ENCODE measurements around the gene ELOVL4. TPM values are rescaled to one million over a fixed set of nuclear protein-coding genes. Genes with fewer than 3 reads are reported as not detected.

Gene ELOVL4
- polyA plus RNA-seq, 1 donor (not counting 4 experiments of a cell fraction or from before 2014, with no cell fraction given) = 6.1 TPM

GRCh38 chr6:79969784-79970183 is 22.4 kb upstream of the ELOVL4 start:
- H3K4me3 ChIP-seq (ENCODE audit: control insufficient read depth in 2 of 3, extremely low read depth in 1 of 3, insufficient read depth in 2 of 3, low read depth in 1 of 3, low read length in 3 of 3) = no peak overlapping the region
- no peaks in the 10 kb centered on the region for H3K27me3 ChIP-seq (ENCODE audit: control insufficient read depth, extremely low read depth, insufficient read depth, low read length)
- no peaks in the 10 kb centered on the region for H4K20me1 ChIP-seq (ENCODE audit: control insufficient read depth, extremely low read depth, insufficient read depth, low read length)
- no peaks in the 10 kb centered on the region for H3K9me1 ChIP-seq (ENCODE audit: control insufficient read depth, extremely low read depth, insufficient read depth, low read length)
- DNase-seq (ENCODE audit: low read depth, low spot score) (no peak), FAIRE-seq (no peak)
- no peaks in the 10 kb centered on the region for H3K9me3 ChIP-seq (ENCODE audit: control insufficient read depth, low read depth, low read length)
- no peaks in the 10 kb centered on the region for H3K4me1 ChIP-seq (ENCODE audit: control insufficient read depth, extremely low read depth, insufficient read depth, low read length)
- H3K79me2 ChIP-seq (ENCODE audit: control insufficient read depth, insufficient read depth, low read length) = no peaks in the 10 kb centered on the region
- no peak overlapping the region for H3K4me2 ChIP-seq (ENCODE audit: control insufficient read depth, extremely low read depth, insufficient read depth, low read depth, low read length)
- H3K9ac ChIP-seq (ENCODE audit: control insufficient read depth, extremely low read depth, insufficient read depth, low read length) = no peak overlapping the region
- no peaks in the 10 kb centered on the region for H3K36me3 ChIP-seq (ENCODE audit: control insufficient read depth in 2 of 2, extremely low read depth in 1 of 2, insufficient read depth in 2 of 2, low read length in 2 of 2)
- H3K27ac ChIP-seq (ENCODE audit: control insufficient read depth, insufficient read depth, low read length) = no peak overlapping the region
- H2AFZ ChIP-seq (ENCODE audit: control insufficient read depth, low read length) = no peak overlapping the region
- no peak for TF ChIP-seq CTCF (optimal IDR thresholded peaks at IDR 0.05 in 1 of 3, IDR thresholded peaks at IDR 0.05 in 1 of 3, conservative IDR thresholded peaks at IDR 0.05 in 1 of 3; ENCODE audit: extremely low read depth in 1 of 3, insufficient read depth in 2 of 3, low read length in 3 of 3)
- TF ChIP-seq EZH2 (IDR thresholded peaks at IDR 0.05; ENCODE audit: low read length) = no peak
- dilution Hi-C loops (cut with MboI; ENCODE audit: extremely low pct_ligation_motif_present, low sequenced_read_pairs) = no loop called here

- no peak overlapping the region for H3K27ac ChIP-seq (ENCODE audit: control insufficient read depth, insufficient read depth, low read length)
- no peaks in the 10 kb centered on the region for H3K4me1 ChIP-seq (ENCODE audit: control insufficient read depth, extremely low read depth, insufficient read depth, low read length)
Observed at GRCh38 chr6:79967178-79967577, 19.8 kb upstream of the ELOVL4 start.

More at GRCh38 chr6:79967178-79967577, 19.8 kb upstream of the ELOVL4 start:
- DNase-seq (ENCODE audit: low read depth, low spot score) (no peak), FAIRE-seq (no peak)
- TF ChIP-seq CTCF (optimal IDR thresholded peaks at IDR 0.05 in 1 of 3, IDR thresholded peaks at IDR 0.05 in 1 of 3, conservative IDR thresholded peaks at IDR 0.05 in 1 of 3; ENCODE audit: extremely low read depth in 1 of 3, insufficient read depth in 2 of 3, low read length in 3 of 3) (no peak), EZH2 (IDR thresholded peaks at IDR 0.05; ENCODE audit: low read length) (no peak)
- Histone ChIP-seq H3K4me2 (ENCODE audit: control insufficient read depth, extremely low read depth, insufficient read depth, low read depth, low read length) (no peak overlapping the region), H3K4me3 (ENCODE audit: control insufficient read depth in 2 of 3, extremely low read depth in 1 of 3, insufficient read depth in 2 of 3, low read depth in 1 of 3, low read length in 3 of 3) (no peak overlapping the region), H4K20me1 (ENCODE audit: control insufficient read depth, extremely low read depth, insufficient read depth, low read length) (no peaks in the 10 kb centered on the region), H3K9me3 (ENCODE audit: control insufficient read depth, low read depth, low read length) (no peaks in the 10 kb centered on the region), H3K9ac (ENCODE audit: control insufficient read depth, extremely low read depth, insufficient read depth, low read length) (no peak overlapping the region), H2AFZ (ENCODE audit: control insufficient read depth, low read length) (no peak overlapping the region), H3K79me2 (ENCODE audit: control insufficient read depth, insufficient read depth, low read length) (no peaks in the 10 kb centered on the region), H3K27me3 (ENCODE audit: control insufficient read depth, extremely low read depth, insufficient read depth, low read length) (peaks cover 4% of the 10 kb centered on the region), H3K9me1 (ENCODE audit: control insufficient read depth, extremely low read depth, insufficient read depth, low read length) (no peaks in the 10 kb centered on the region), H3K36me3 (ENCODE audit: control insufficient read depth in 2 of 2, extremely low read depth in 1 of 2, insufficient read depth in 2 of 2, low read length in 2 of 2) (no peaks in the 10 kb centered on the region)
- dilution Hi-C loops (cut with MboI; ENCODE audit: extremely low pct_ligation_motif_present, low sequenced_read_pairs) = no loop called here
